NCI-H2227 (cell line): Measurements from ENCODE around the gene SPTBN5.

Source experiments
- DNase-seq: peaks from one replicate; lab custom pipeline; 2025; ENCODE audit not compliant: unreplicated experiment; lab: John Stamatoyannopoulos, UW

SPTBN5 gene

GRCh38 chr15:41926185-41927056, 32.6 kb upstream of the SPTBN5 start:
- DNase-seq = no peak

GRCh38 chr15:41925086-41925608, 31.3 kb upstream of the SPTBN5 start:
- DNase-seq = no peak

- DNase-seq = no peak
Measured at GRCh38 chr15:41923401-41923997, 29.6 kb upstream of the SPTBN5 start.

- DNase-seq = no peak
Measured at GRCh38 chr15:41922353-41922752, 28.5 kb upstream of the SPTBN5 start.

GRCh38 chr15:41921639-41922038, 27.8 kb upstream of the SPTBN5 start:
- no peak for DNase-seq

GRCh38 chr15:41921167-41921566, 27.3 kb upstream of the SPTBN5 start:
- no peak for DNase-seq

- DNase-seq = no peak
Measured at GRCh38 chr15:41919954-41920538, 26.2 kb upstream of the SPTBN5 start.

GRCh38 chr15:41919201-41919820, 25.5 kb upstream of the SPTBN5 start:
- no peak for DNase-seq

- no peak for DNase-seq
Measured at GRCh38 chr15:41918506-41919126, 24.8 kb upstream of the SPTBN5 start.

- DNase-seq = no peak
Measured at GRCh38 chr15:41917767-41918430, 24.0 kb upstream of the SPTBN5 start.

GRCh38 chr15:41915255-41915994, 21.6 kb upstream of the SPTBN5 start:
- no peak for DNase-seq

GRCh38 chr15:41914411-41914810, 20.6 kb upstream of the SPTBN5 start:
- DNase-seq = peak; percentile 1

GRCh38 chr15:41913256-41913655, 19.4 kb upstream of the SPTBN5 start:
- DNase-seq = no peak

- no peak for DNase-seq
Measured at GRCh38 chr15:41911691-41912345, 18.0 kb upstream of the SPTBN5 start.

GRCh38 chr15:41908736-41909461, 15.0 kb upstream of the SPTBN5 start:
- no peak for DNase-seq

GRCh38 chr15:41907141-41907540, 13.3 kb upstream of the SPTBN5 start:
- no peak for DNase-seq

GRCh38 chr15:41906608-41907007, 12.8 kb upstream of the SPTBN5 start:
- DNase-seq = no peak

- no peak for DNase-seq
Measured at GRCh38 chr15:41905036-41905793, 11.4 kb upstream of the SPTBN5 start.
